HS-5 (cell line): ENCODE data around the gene CHD2.
"Not testable (repeated sequence)": the region's sequence is repeated elsewhere in the genome, so short reads cannot be mapped to it uniquely, and the experiment has no call there.

Source experiments
- DNase-seq: peaks from one replicate; pipeline ENCODE4 v3.0.0-alpha.2; 2012; ENCODE audit warnings: low read depth

Gene CHD2

GRCh38 chr15:92899948-92900730, at the start of gene CHD2:
Gene CHD2 (plus strand): TSS chr15:92900324. CDS start chr15:92901238, 914 bp downstream.
- peak; percentile 74 for DNase-seq

GRCh38 chr15:92853222-92853621, 46.9 kb upstream of the CHD2 start:
- DNase-seq: no peak

- DNase-seq: no peak
These were observed 38.4 kb upstream of the CHD2 start for GRCh38 chr15:92861742-92862141.

- no peak for DNase-seq
These were observed 35.9 kb upstream of the CHD2 start for GRCh38 chr15:92864127-92864814.

- DNase-seq: no peak
These were observed 30.7 kb upstream of the CHD2 start for GRCh38 chr15:92869263-92869940.

- DNase-seq: no peak
These were observed 30.0 kb upstream of the CHD2 start for GRCh38 chr15:92870010-92870591.

GRCh38 chr15:92872967-92873366, 27.2 kb upstream of the CHD2 start:
- DNase-seq: not testable (repeated sequence)

DNA sequence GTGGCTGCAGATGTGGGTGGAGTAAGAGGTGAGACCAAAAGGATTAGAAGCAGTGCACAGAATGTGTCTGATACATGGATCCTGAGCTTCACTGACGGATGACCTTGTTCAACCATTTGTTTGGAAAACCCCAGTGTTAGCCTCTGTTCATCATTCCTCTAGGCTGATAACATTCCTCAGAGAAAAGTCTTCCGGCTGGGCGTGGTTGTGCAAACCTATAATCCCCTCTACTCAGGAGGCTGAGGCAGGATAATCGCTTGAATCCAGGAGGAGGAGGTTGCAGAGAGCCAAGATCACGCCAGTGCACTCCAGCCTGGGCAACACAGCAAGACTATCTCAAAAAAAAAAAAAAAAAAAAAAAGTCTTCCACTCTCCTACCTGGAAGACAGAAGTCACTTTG, 23.1 kb upstream of the CHD2 start:
- DNase-seq: no peak

DNA sequence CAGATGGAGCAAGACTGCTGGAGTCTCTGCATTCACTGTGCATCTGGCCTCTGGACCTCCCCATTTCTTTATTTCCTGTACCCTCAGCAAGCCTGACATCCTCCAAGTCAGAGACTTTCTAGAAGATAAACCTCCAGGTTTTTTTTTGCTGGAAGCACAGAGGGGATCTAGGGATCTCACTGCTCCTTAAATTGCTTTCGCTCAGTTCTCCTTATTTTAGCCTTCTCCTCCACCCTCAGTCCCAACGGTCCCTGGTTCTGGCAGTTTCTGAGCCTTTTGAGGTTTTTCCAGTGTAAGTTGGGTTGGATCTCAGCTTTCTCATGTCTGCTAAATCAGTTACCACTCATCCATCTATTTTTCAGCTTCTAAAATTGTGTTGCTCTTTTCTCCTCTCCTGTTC, 22.7 kb upstream of the CHD2 start:
- no peak for DNase-seq

DNA sequence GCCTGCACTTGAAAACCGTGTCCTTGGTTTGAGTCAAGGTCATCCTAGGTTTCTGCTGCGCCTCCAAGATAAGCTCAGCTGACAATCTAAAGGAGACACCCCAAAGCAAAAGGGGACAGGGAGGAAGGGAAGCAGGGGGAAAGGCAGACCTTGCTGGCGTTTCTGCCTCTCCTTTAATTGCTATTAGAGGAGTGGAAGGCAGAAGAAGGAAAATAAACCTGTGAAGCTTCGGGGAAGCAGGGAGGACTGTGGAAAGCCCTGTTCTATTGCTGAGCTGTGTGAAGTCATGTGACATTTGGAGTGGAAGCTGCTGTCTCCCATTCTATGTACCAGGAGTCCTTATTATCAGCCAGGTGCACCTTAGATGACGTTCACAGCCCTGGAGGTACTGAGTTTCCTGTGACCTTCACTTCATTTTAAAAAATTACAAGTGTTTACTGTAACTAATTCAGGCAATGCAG, 21.5 kb upstream of the CHD2 start:
- DNase-seq: no peak

GRCh38 chr15:92879949-92880725, 20.0 kb upstream of the CHD2 start:
- no peak for DNase-seq

DNA sequence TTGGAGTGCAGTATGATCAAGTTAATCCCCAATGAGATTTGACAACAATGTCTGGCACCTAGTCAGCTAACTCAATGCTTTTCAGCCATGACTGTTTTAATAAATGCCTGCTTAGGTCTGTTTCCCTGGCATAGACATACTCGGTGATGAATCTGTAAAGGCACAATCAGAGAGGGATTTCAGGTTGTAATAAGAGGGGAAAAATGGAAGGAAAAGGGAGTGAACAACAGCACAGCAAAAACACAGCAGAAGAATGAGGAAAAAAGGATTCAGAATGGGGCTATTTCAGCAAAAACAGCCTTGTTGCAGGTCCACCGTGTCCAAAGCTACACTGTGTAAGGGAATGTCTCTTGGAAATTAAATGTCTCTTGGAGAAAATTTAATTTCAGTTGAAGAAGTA, 19.3 kb upstream of the CHD2 start:
- DNase-seq: no peak

GRCh38 chr15:92881211-92881754, 18.8 kb upstream of the CHD2 start:
- no peak for DNase-seq

- peak; percentile 99 for DNase-seq
These were observed 18.1 kb upstream of the CHD2 start for GRCh38 chr15:92881802-92882696.

DNA sequence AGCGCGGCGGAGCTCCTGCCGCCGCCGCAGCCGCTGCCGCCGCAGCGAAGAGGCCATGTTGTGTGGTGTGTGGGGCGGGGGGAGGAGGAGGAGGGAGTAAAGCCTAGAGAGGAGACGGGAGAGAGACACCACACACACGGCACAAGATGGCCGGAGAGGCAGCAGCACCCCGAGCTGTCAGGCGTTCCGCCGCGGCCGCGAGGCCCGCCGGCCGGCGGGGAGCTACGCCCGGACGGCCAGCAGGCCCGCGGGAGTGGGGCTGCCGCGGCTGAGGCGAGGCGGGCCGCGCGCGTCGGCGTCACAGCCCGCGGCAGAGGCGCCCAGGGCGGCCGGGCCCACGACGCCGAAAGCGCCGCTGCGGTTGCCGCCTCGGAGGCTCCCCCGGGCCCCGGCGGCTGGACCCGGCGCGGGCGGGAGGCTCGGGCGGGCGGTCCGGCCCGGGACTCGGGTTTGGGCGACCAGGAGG, 17.4 kb upstream of the CHD2 start:
- no peak for DNase-seq

- no peak for DNase-seq
These were observed 16.8 kb upstream of the CHD2 start for GRCh38 chr15:92883163-92883875.

DNA sequence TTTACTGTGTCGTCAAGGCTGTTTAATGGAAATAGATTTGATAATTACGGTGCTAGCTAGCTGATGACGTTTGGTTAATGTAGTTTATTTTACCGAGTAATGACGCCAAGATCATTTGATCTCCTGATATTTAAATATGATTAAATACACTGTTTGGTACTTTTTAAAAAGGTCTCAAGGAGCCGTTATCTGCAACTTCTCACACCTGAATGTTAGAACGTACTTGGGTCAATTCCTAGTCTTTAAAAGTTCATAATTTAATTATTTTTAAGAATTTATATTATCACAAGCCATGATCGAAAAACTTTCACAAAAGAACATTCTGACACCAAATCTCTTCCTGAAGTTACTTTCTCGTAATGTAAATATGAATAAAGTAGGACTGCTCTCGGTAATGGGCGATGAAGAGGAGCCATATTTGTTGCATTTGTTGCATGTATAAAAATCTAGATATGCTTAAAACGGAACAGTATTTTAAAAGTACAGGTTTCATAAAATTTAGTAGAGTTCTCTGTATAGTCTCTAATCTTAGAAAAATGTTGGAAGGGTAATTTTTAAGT, 16.2 kb upstream of the CHD2 start:
- DNase-seq: no peak

DNA sequence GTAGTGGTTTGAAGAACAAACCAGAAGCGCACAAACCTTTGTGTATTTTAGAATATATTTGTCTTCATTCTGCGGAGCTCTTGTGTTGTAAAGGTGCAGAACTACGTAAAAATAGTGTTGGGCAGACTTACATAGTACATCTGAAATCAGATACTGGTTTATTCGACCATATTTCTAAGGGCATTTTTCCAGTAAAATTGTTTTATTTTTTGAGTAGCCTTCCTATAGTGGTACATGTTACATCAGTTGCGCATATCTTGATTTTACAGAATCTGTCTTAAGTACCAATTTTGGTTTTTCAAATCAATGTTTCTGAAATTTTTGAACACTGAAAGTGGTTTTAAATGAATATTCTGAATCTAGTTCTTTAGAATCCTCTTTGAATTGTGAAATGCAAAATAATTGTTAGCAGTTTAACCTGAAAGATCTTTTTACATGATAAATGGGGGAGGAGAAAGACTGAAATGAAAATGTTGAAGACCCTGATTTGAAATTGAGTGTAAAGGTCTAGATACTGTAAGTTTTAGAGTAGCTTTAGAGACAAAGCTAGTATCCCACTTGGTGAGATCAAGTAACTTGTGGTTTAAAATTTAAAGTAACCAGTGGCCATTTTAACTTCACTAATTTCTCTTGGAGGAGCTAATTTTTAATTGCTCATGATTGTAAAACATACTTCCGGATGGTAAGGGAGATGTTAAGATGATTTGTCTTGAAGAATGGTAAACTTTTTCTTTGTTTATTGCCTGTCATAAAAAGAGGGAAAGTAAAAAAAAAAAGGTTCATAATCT, 15.5 kb upstream of the CHD2 start:
- DNase-seq: no peak
